Spleen (tissue), 11 donors: ENCODE measurements around the gene TUG1. TPM values are rescaled to one million over a fixed set of nuclear protein-coding genes. Genes with fewer than 3 reads are reported as not detected.

ENCODE experiments used
- DNase-seq: peaks from one replicate; pipeline ENCODE4 v3.0.0-alpha.2; 2020
- H3K27ac ChIP-seq, 8 donors: fragments of 200-600 bp; sonication (generic) in 7 of 8; 1 replicate in 4 of 8; 2 replicates in 4 of 8; pipeline versions ENCODE4 v1.5.0 to v1.8.0; 2016 to 2021; ENCODE audit warnings: inconsistent platforms in 4 of 8, mild to moderate bottlenecking in 4 of 8, moderate library complexity in 1 of 8
- H3K27me3 ChIP-seq, 7 donors: fragments of 200-600 bp; sonication (generic) in 6 of 7; replicated peaks in 1 of 7; 1 replicate in 4 of 7; 2 replicates in 3 of 7; pipeline versions ENCODE4 v1.5.0 to v1.8.0; 2016 to 2021; ENCODE audit warnings: inconsistent platforms in 3 of 7, mild to moderate bottlenecking in 1 of 7
- H3K36me3 ChIP-seq, 6 donors: fragments of 200-600 bp; sonication (generic) in 5 of 6; 1 replicate in 4 of 6; 2 replicates in 2 of 6; pipeline versions ENCODE4 v1.5.0 to v1.8.0; 2016 to 2021; ENCODE audit warnings: inconsistent platforms in 2 of 6
- H3K4me1 ChIP-seq, 6 donors: fragments of 200-600 bp; sonication (generic) in 5 of 6; 1 replicate in 3 of 6; 2 replicates in 3 of 6; pipeline versions ENCODE4 v1.5.0 to v1.8.0; 2016 to 2021; ENCODE audit warnings: inconsistent platforms in 3 of 6
- H3K4me3 ChIP-seq, 8 donors: fragments of 200-600 bp; sonication (generic) in 7 of 8; 1 replicate in 4 of 8; 2 replicates in 4 of 8; pipeline versions ENCODE4 v1.5.0 to v1.8.0; 2016 to 2021; ENCODE audit warnings: inconsistent platforms in 4 of 8, mild to moderate bottlenecking in 4 of 8, moderate library complexity in 2 of 8
- H3K9me3 ChIP-seq, 8 donors: fragments of 200-600 bp; sonication (generic) in 7 of 8; 1 replicate in 4 of 8; 2 replicates in 4 of 8; pipeline versions ENCODE4 v1.5.0 to v1.8.0; 2016 to 2021; ENCODE audit warnings: inconsistent platforms in 4 of 8
- POLR2A ChIP-seq, 3 donors: fragments of 450-650 bp; IDR thresholded peaks; one replicate each; pipeline ENCODE4 v1.5.1; 2017; ENCODE audit warnings: antibody characterized with exemption in 3 of 3, mild to moderate bottlenecking in 1 of 3
- POLR2AphosphoS5 ChIP-seq, 3 donors: sonication (generic); formaldehyde crosslinking; IDR thresholded peaks; one replicate each; pipeline ENCODE4 v1.5.1; 2017; ENCODE audit warnings: antibody characterized with exemption in 3 of 3
- WGBS, 5 donors: extraction: QIAGEN DNeasy Blood & Tissue Kit in 3 of 5; methylation state at CpG; one replicate each; pipeline versions ENCODE4 v1.1.5 to v1.1.7; 2013 to 2018; 5-methylcytosine and 5-hydroxymethylcytosine counted together
- intact Hi-C: fragments of 100-400 bp; cut with DNase I; formaldehyde crosslinking; loops from one replicate; pipeline ENCODE4 v1.15.0; 2023; ENCODE audit warnings: low total_unique reads
- polyA plus RNA-seq, 3 donors: library from polyadenylated mRNA; stranded (reverse); fragments of 200-250 nt; gene quantifications; one replicate each; pipeline ENCODE4 v1.2.1, GENCODE V29; 2013
- total RNA-seq, 7 donors: library from RNA; depleted of rRNA in 3 of 7; stranded (reverse); fragments of >200 nt in 3 of 7; fragmentation: NEBNext Ultra II Directional in 4 of 7; extraction: Animal tissue kit (Norgen Biotek cat#: 25700) in 4 of 7; gene quantifications; one replicate each; pipeline versions ENCODE4 v1.1.0 to v1.2.1, GENCODE V29; 2016 to 2021
- TF ChIP-seq, protein P1 (sequence below), 11 experiments: fragments of 200-600 bp in 7 of 11; fragments of 450-650 bp in 4 of 11; sonication (generic) in 4 of 11; IDR thresholded peaks in 8 of 11; conservative IDR thresholded peaks in 3 of 11; 1 replicate in 7 of 11; 2 replicates in 4 of 11; pipeline versions ENCODE4 v1.4.0 to v1.8.0; 2016 to 2021; ENCODE audit warnings: antibody characterized with exemption in 11 of 11, inconsistent platforms in 4 of 11, mild to moderate bottlenecking in 1 of 11
- donor health status: healthy with polysubstance abuse.
- donor health status: DM: no; HTN: no; CAD: no; lungs with moderate emphysema.
- donor health status: DM: no; HTN: no; CAD: no.
- donor health status: Bipolar disorder and iron deficiency.
- donor health status: healthy.
- donor health status: DM: no; HTN: no; CAD: no.
- donor health status: DM: yes; HTN: yes; CAD: no.

Gene TUG1
- total and polyA plus RNA-seq, 10 donors, result 23.3 to 127 (median 85.0) TPM

DNA sequence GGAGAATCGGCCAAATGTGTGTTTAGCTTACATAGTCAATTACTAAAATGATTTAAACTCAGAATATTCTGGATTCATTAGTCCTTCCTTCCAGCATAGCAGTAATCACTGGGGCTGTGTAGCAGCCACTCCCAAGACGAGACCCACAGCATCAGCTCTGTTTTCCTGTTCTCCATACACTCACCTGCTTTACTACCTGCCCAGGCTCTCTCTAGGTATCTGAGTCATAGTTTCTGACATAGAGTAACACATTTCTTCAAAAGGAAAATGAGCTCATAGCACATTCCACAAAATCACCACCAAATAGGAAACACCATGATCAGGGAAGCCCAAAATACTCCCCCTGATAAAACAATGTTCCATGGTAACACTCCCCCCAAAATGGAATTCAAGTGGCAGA lies 23.4 kb upstream of the TUG1 start:
- 91 to 97% (median 94%) methylated on average over 2 of the region's 2 CpGs for WGBS, 5 donors

GRCh38 chr22:30946354-30946753 lies 22.7 kb upstream of the TUG1 start:
- Histone ChIP-seq H3K9me3 (no peaks in the 10 kb centered on the region), H3K27ac (no peak overlapping the region), H3K27me3 (no peaks in the 10 kb centered on the region), H3K4me3 (no peak overlapping the region), H3K36me3 (peaks cover 8 to 100% (median 82%) of the 10 kb centered on the region in 6 donors), H3K4me1 (peaks cover 0 to 30% (median 6%) of the 10 kb centered on the region in 6 donors)
- no peak for TF ChIP-seq POLR2AphosphoS5 (IDR thresholded peaks at IDR 0.05)
- TF ChIP-seq POLR2A (IDR thresholded peaks at IDR 0.05), result no peak
- TF ChIP-seq, protein P1, sequence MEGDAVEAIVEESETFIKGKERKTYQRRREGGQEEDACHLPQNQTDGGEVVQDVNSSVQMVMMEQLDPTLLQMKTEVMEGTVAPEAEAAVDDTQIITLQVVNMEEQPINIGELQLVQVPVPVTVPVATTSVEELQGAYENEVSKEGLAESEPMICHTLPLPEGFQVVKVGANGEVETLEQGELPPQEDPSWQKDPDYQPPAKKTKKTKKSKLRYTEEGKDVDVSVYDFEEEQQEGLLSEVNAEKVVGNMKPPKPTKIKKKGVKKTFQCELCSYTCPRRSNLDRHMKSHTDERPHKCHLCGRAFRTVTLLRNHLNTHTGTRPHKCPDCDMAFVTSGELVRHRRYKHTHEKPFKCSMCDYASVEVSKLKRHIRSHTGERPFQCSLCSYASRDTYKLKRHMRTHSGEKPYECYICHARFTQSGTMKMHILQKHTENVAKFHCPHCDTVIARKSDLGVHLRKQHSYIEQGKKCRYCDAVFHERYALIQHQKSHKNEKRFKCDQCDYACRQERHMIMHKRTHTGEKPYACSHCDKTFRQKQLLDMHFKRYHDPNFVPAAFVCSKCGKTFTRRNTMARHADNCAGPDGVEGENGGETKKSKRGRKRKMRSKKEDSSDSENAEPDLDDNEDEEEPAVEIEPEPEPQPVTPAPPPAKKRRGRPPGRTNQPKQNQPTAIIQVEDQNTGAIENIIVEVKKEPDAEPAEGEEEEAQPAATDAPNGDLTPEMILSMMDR (IDR thresholded peaks at IDR 0.05 in 8 of 11, conservative IDR thresholded peaks at IDR 0.05 in 3 of 11), result no peak
- DNase-seq, result no peak
- WGBS, 5 donors, result 66 to 72% (median 70%) methylated on average over 7 of the region's 7 CpGs
- intact Hi-C loops, result loop anchor here (5.0 kb wide), 1 partner anchor 141 kb away; no protein-coding TSS in a partner anchor

More for the DNA sequence above, 23.4 kb upstream of the TUG1 start:
- Histone ChIP-seq H3K4me1 (peaks cover 0 to 30% (median 6%) of the 10 kb centered on the region in 6 donors), H3K9me3 (no peaks in the 10 kb centered on the region), H3K27ac (no peak overlapping the region), H3K4me3 (no peak overlapping the region), H3K36me3 (peaks cover 8 to 100% (median 89%) of the 10 kb centered on the region in 6 donors), H3K27me3 (no peaks in the 10 kb centered on the region)
- intact Hi-C loops, result loop anchor here (5.0 kb wide), 1 partner anchor 142 kb away; no protein-coding TSS in a partner anchor
- no peak for DNase-seq
- TF ChIP-seq POLR2AphosphoS5 (IDR thresholded peaks at IDR 0.05) (no peak), POLR2A (IDR thresholded peaks at IDR 0.05) (no peak)
- TF ChIP-seq, protein P1 (IDR thresholded peaks at IDR 0.05 in 8 of 11, conservative IDR thresholded peaks at IDR 0.05 in 3 of 11), result no peak

GRCh38 chr22:30947173-30947815 lies 21.8 kb upstream of the TUG1 start:
- intact Hi-C loops, result loop anchor here (5.0 kb wide), 1 partner anchor 140 kb away; no protein-coding TSS in a partner anchor
- H3K36me3 ChIP-seq, result peaks cover 8 to 100% (median 72%) of the 10 kb centered on the region in 6 donors
- TF ChIP-seq POLR2AphosphoS5 (IDR thresholded peaks at IDR 0.05), result no peak
- H3K4me3 ChIP-seq, result no peak overlapping the region
- peaks cover 0 to 35% (median 7%) of the 10 kb centered on the region in 6 donors for H3K4me1 ChIP-seq
- no peak overlapping the region for H3K27ac ChIP-seq
- 77 to 92% (median 87%) methylated on average over 5 of the region's 5 CpGs for WGBS, 5 donors
- no peak for DNase-seq
- no peaks in the 10 kb centered on the region for H3K27me3 ChIP-seq
- H3K9me3 ChIP-seq, result no peaks in the 10 kb centered on the region

- WGBS, 5 donors, result 39 to 72% (median 60%) methylated on average over 2 of the region's 2 CpGs
- H3K36me3 ChIP-seq, result peaks cover 8 to 100% (median 68%) of the 10 kb centered on the region in 6 donors
- no peaks in the 10 kb centered on the region for H3K9me3 ChIP-seq
- peaks cover 0 to 28% (median 7%) of the 10 kb centered on the region in 6 donors for H3K4me1 ChIP-seq
- TF ChIP-seq, protein P1 (IDR thresholded peaks at IDR 0.05 in 8 of 11, conservative IDR thresholded peaks at IDR 0.05 in 3 of 11), result peak in 10 of 11 experiments; percentile 15 to 74 (median 49)
- no peak for TF ChIP-seq POLR2A (IDR thresholded peaks at IDR 0.05)
- H3K27me3 ChIP-seq, result no peaks in the 10 kb centered on the region
- intact Hi-C loops, result loop anchor here (5.0 kb wide), 1 partner anchor 139 kb away; no protein-coding TSS in a partner anchor
- DNase-seq, result no peak
- no peak overlapping the region for H3K4me3 ChIP-seq
- H3K27ac ChIP-seq, result no peak overlapping the region
These were observed 21.1 kb upstream of the TUG1 start for GRCh38 chr22:30947816-30948454.
